Panc1 (cell line): ENCODE results near the gene CHD6.

ENCODE experiments used
- POLR2AphosphoS5 ChIP-seq: IDR thresholded peaks from 2 replicates; pipeline ENCODE4 v1.6.1; 2012; ENCODE audit warnings: mild to moderate bottlenecking, low read depth, low read length, moderate library complexity
- SIN3A ChIP-seq: IDR thresholded peaks from 2 replicates; pipeline ENCODE4 v1.6.1; 2012; ENCODE audit warnings: low read depth, mild to moderate bottlenecking, low read length, moderate library complexity, borderline replicate concordance; ENCODE audit not compliant: insufficient read depth
- TCF7L2 ChIP-seq: IDR thresholded peaks from 2 replicates; pipeline ENCODE4 v1.6.1; 2011; ENCODE audit warnings: mild to moderate bottlenecking, low read depth, low read length, inconsistent platforms
- TF ChIP-seq, protein P1 (sequence below): fragments of 450-650 bp; IDR thresholded peaks from 2 replicates; pipeline ENCODE4 v1.5.1; 2017; ENCODE audit warnings: mild to moderate bottlenecking
- TF ChIP-seq, protein P2 (sequence below), 2 experiments: IDR thresholded peaks; 2 replicates each; pipeline ENCODE4 v1.6.1; 2011 to 2012; ENCODE audit warnings: low read depth in 2 of 2, control low read depth in 1 of 2, low read length in 1 of 2, mild to moderate bottlenecking in 1 of 2, moderate library complexity in 1 of 2; ENCODE audit not compliant: insufficient read depth in 1 of 2

DNA sequence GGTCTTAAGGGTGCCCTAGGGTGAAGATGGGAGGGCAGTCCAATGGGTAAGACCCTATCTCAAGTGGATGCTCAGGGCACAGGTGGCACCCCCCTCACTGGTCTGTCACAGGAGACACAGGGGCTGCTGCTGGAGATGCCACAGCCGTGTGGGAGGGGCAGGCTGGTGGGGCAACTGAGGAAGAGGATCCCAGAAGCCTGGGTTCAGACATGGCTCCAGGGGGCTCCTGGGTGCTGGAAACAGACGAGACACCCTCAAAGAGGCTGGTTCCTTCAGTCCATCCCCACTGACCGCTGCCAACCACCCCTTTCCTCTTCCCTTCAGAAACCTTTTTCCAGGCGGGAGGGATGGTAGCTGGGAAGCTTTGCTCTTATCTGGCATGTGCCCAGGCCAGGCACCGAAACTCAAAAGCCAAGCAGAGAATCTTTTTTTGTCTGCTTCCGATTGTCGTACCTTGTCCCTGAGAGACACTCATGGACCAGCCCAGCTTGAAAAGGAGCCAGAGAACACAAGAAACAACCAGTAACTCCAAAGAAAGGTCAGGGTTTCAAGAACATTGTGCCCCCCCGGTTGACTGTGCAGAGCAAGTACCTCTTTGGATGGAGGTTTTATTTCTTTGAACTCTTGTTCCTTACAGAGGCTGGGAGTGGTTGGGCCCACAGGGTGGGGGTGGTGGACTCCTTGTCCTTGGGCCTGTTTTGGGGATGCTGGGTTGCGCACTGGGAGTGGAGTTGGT is 223.1 kb downstream of the CHD6 start:
- TF ChIP-seq, protein P1, sequence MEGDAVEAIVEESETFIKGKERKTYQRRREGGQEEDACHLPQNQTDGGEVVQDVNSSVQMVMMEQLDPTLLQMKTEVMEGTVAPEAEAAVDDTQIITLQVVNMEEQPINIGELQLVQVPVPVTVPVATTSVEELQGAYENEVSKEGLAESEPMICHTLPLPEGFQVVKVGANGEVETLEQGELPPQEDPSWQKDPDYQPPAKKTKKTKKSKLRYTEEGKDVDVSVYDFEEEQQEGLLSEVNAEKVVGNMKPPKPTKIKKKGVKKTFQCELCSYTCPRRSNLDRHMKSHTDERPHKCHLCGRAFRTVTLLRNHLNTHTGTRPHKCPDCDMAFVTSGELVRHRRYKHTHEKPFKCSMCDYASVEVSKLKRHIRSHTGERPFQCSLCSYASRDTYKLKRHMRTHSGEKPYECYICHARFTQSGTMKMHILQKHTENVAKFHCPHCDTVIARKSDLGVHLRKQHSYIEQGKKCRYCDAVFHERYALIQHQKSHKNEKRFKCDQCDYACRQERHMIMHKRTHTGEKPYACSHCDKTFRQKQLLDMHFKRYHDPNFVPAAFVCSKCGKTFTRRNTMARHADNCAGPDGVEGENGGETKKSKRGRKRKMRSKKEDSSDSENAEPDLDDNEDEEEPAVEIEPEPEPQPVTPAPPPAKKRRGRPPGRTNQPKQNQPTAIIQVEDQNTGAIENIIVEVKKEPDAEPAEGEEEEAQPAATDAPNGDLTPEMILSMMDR: no peak
- TF ChIP-seq SIN3A: no peak
- TF ChIP-seq POLR2AphosphoS5: no peak
- TF ChIP-seq, protein P2, sequence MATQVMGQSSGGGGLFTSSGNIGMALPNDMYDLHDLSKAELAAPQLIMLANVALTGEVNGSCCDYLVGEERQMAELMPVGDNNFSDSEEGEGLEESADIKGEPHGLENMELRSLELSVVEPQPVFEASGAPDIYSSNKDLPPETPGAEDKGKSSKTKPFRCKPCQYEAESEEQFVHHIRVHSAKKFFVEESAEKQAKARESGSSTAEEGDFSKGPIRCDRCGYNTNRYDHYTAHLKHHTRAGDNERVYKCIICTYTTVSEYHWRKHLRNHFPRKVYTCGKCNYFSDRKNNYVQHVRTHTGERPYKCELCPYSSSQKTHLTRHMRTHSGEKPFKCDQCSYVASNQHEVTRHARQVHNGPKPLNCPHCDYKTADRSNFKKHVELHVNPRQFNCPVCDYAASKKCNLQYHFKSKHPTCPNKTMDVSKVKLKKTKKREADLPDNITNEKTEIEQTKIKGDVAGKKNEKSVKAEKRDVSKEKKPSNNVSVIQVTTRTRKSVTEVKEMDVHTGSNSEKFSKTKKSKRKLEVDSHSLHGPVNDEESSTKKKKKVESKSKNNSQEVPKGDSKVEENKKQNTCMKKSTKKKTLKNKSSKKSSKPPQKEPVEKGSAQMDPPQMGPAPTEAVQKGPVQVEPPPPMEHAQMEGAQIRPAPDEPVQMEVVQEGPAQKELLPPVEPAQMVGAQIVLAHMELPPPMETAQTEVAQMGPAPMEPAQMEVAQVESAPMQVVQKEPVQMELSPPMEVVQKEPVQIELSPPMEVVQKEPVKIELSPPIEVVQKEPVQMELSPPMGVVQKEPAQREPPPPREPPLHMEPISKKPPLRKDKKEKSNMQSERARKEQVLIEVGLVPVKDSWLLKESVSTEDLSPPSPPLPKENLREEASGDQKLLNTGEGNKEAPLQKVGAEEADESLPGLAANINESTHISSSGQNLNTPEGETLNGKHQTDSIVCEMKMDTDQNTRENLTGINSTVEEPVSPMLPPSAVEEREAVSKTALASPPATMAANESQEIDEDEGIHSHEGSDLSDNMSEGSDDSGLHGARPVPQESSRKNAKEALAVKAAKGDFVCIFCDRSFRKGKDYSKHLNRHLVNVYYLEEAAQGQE (IDR thresholded peaks at IDR 0.05; ENCODE audit: insufficient read depth in 1 of 2, low read depth in 2 of 2, low read length in 1 of 2): no peak
- TF ChIP-seq TCF7L2: no peak
